GM10248 (cell line): ENCODE results near the gene BACE1-AS.

Experiments used
- CTCF ChIA-PET: fragments of 300-600 bp; sonication (Branson Sonifier 250); formaldehyde crosslinking; extraction: SDS; loops from one replicate; lab custom pipeline; 2021; ENCODE audit warnings: antibody characterized with exemption; lab: Yijun Ruan, JAX
- POLR2A ChIA-PET: fragments of 350-650 bp; sonication (Branson Sonifier 250); formaldehyde crosslinking; extraction: SDS; loops from one replicate; lab custom pipeline; 2020; ENCODE audit warnings: antibody characterized with exemption; lab: Yijun Ruan, JAX
- DNase-seq: peaks from one replicate; pipeline ENCODE4 v3.0.0; 2012; ENCODE audit errors: extremely low spot score
- CTCF ChIP-seq: IDR thresholded peaks from 2 replicates; pipeline ENCODE4 v1.5.1; 2012; ENCODE audit warnings: mild to moderate bottlenecking, low read depth; ENCODE audit errors: extremely low read depth, missing control alignments, control extremely low read depth

The BACE1-AS gene

GRCh38 chr11:117286588-117286987, 4.6 kb upstream of the BACE1-AS start:
- CTCF ChIA-PET, result interaction anchor here (1.6 kb wide), 2 partner anchors 10 to 15 kb away, joined by 4 to 6 read pairs; no protein-coding TSS in a partner anchor
- POLR2A ChIA-PET, result no interaction called here
- DNase-seq, result no peak
- no peak for TF ChIP-seq CTCF

GRCh38 chr11:117287668-117288067, 3.5 kb upstream of the BACE1-AS start:
- ChIA-PET CTCF (interaction anchor here (2.6 kb wide), 1 partner anchor 16 kb away, joined by 7 read pairs; no protein-coding TSS in a partner anchor), POLR2A (no interaction called here)
- DNase-seq, result no peak
- TF ChIP-seq CTCF, result no peak

GRCh38 chr11:117289795-117290194, 1.4 kb upstream of the BACE1-AS start:
- TF ChIP-seq CTCF, result no peak
- ChIA-PET CTCF (interaction anchor here (2.6 to 3.0 kb wide), 2 partner anchors 12 to 18 kb away, joined by 5 to 7 read pairs; no protein-coding TSS in a partner anchor), POLR2A (no interaction called here)
- DNase-seq, result no peak

GRCh38 chr11:117292616-117293015, 1.5 kb downstream of the BACE1-AS start:
- no peak for TF ChIP-seq CTCF
- DNase-seq, result no peak
- CTCF ChIA-PET, result interaction anchor here (3.0 kb wide), 1 partner anchor 9 kb away, joined by 5 read pairs; no protein-coding TSS in a partner anchor
- POLR2A ChIA-PET, result no interaction called here

- TF ChIP-seq CTCF, result no peak
- ChIA-PET CTCF (interaction anchor here (1.0 to 2.1 kb wide), 2 partner anchors 10 to 23 kb away, joined by 3 to 6 read pairs; no protein-coding TSS in a partner anchor), POLR2A (no interaction called here)
- DNase-seq, result no peak
Measured at GRCh38 chr11:117295438-117296137, 4.4 kb downstream of the BACE1-AS start.

GRCh38 chr11:117296881-117297280, 5.7 kb downstream of the BACE1-AS start:
- TF ChIP-seq CTCF, result no peak
- no peak for DNase-seq
- POLR2A ChIA-PET, result no interaction called here
- CTCF ChIA-PET, result interaction anchor here (2.1 kb wide), 1 partner anchor 11 kb away, joined by 6 read pairs; no protein-coding TSS in a partner anchor
